Activated CD4-positive, alpha-beta memory T cell treated with anti-CD3 and anti-CD28 coated beads for 36 hours (primary cell): ENCODE data around the gene CAB39L. TPM values are rescaled to one million over a fixed set of nuclear protein-coding genes. Genes with fewer than 3 reads are reported as not detected.

Experiments
- CTCF ChIA-PET: fragments of 350-600 bp; sonication (Branson Sonifier 250); formaldehyde crosslinking; loops from one replicate; lab custom pipeline; 2021; ENCODE audit warnings: antibody characterized with exemption, inconsistent platforms; lab: Charles Lee
- POLR2A ChIA-PET: fragments of 350-600 bp; sonication (Branson Sonifier 250); formaldehyde crosslinking; loops from one replicate; lab custom pipeline; 2021; ENCODE audit warnings: antibody characterized with exemption; lab: Charles Lee
- DNase-seq: peaks from one replicate; pipeline ENCODE4 v3.0.0-alpha.2; 2020
- H3K27ac Mint-ChIP-seq: one replicate; pipeline ENCODE4 v1.8.0; 2021; ENCODE audit warnings: mixed read lengths
- H3K27me3 Mint-ChIP-seq: one replicate; pipeline ENCODE4 v1.8.0; 2021; ENCODE audit warnings: mixed read lengths
- H3K36me3 Mint-ChIP-seq: one replicate; pipeline ENCODE4 v1.8.0; 2021; ENCODE audit warnings: mixed read lengths
- H3K4me1 Mint-ChIP-seq: one replicate; pipeline ENCODE4 v1.8.0; 2021; ENCODE audit warnings: low read depth, mixed read lengths
- H3K4me3 Mint-ChIP-seq: one replicate; pipeline ENCODE4 v1.8.0; 2021; ENCODE audit warnings: mild to moderate bottlenecking, mixed read lengths
- H3K9me3 Mint-ChIP-seq: one replicate; pipeline ENCODE4 v1.8.0; 2021; ENCODE audit warnings: mixed read lengths
- intact Hi-C: fragments of 100-400 bp; cut with micrococcal nuclease; formaldehyde crosslinking; loops from one replicate; pipeline ENCODE4 v1.15.1; 2023
- total RNA-seq, 2 experiments: library from RNA; stranded (reverse); gene quantifications; one replicate each; pipeline ENCODE4 v1.2.3, GENCODE V29; 2021

CAB39L gene
- 1 to 10 TPM; 5.6 to 6.3 TPM for total RNA-seq

GRCh38 chr13:49443704-49444523, at the start of gene CAB39L, which contains the start of gene SETDB2:
CAB39L (minus strand) TSS chr13:49444064; CDS start chr13:49382910, 61,154 bp downstream.
SETDB2 (plus strand) TSS chr13:49444274; CDS start chr13:49451894, 7,620 bp downstream.
- H3K36me3 Mint-ChIP-seq = peaks cover 13% of the 10 kb centered on the region
- CTCF ChIA-PET = interaction anchor here (0.6 to 2.1 kb wide), 7 partner anchors 10 to 1349 kb away, joined by 3 to 8 read pairs (median 3); partner anchors contain the start of genes MED4, PHF11 and RCBTB1
- POLR2A ChIA-PET = interaction anchor here (0.6 to 5.3 kb wide), 10 partner anchors 9 to 1410 kb away, joined by 3 to 72 read pairs (median 4); partner anchors contain the start of genes CDADC1, EBPL, PHF11 and RCBTB1

GRCh38 chr13:49488563-49488962, 44.7 kb upstream of the CAB39L start:
- ChIA-PET CTCF (no interaction called here), POLR2A (no interaction called here)
- DNase-seq = no peak
- Mint-ChIP-seq H3K4me1 (no peaks in the 10 kb centered on the region), H3K27me3 (no peaks in the 10 kb centered on the region), H3K9me3 (no peaks in the 10 kb centered on the region), H3K36me3 (peaks cover 26% of the 10 kb centered on the region), H3K27ac (no peak overlapping the region), H3K4me3 (no peak overlapping the region)
- intact Hi-C loops = no loop called here

More at GRCh38 chr13:49443704-49444523, at the start of gene CAB39L, which contains the start of gene SETDB2:
- peak within 1 kb of the TSS; percentile 94 for H3K27ac Mint-ChIP-seq
- peaks cover 62% of the 10 kb centered on the region for H3K4me1 Mint-ChIP-seq
- peak; percentile 100 for DNase-seq
- intact Hi-C loops = loop anchor here (1.0 to 10.0 kb wide), 12 partner anchors 10 to 1212 kb away; partner anchors contain the start of genes CDADC1, EBPL, ITM2B and KPNA3
- H3K27me3 Mint-ChIP-seq = no peaks in the 10 kb centered on the region
- H3K9me3 Mint-ChIP-seq = no peaks in the 10 kb centered on the region
- peak within 1 kb of the TSS; percentile 85 for H3K4me3 Mint-ChIP-seq

- Mint-ChIP-seq H3K4me1 (no peaks in the 10 kb centered on the region), H3K27me3 (no peaks in the 10 kb centered on the region), H3K27ac (no peak overlapping the region), H3K4me3 (no peak overlapping the region), H3K36me3 (peaks cover 35% of the 10 kb centered on the region), H3K9me3 (no peaks in the 10 kb centered on the region)
- CTCF ChIA-PET = no interaction called here
- intact Hi-C loops = no loop called here
- DNase-seq = no peak
- POLR2A ChIA-PET = interaction anchor here (0.6 kb wide), 1 partner anchor 10 kb away, joined by 6 read pairs; no protein-coding TSS in a partner anchor
These were observed 37.9 kb upstream of the CAB39L start for GRCh38 chr13:49481788-49482187.

- Mint-ChIP-seq H3K9me3 (no peaks in the 10 kb centered on the region), H3K4me1 (peaks cover 6% of the 10 kb centered on the region), H3K36me3 (peaks cover 23% of the 10 kb centered on the region), H3K27ac (no peak overlapping the region), H3K4me3 (no peak overlapping the region), H3K27me3 (no peaks in the 10 kb centered on the region)
- intact Hi-C loops = no loop called here
- ChIA-PET CTCF (no interaction called here), POLR2A (no interaction called here)
- no peak for DNase-seq
These were observed 32.7 kb upstream of the CAB39L start for GRCh38 chr13:49476529-49476928.

- POLR2A ChIA-PET = no interaction called here
- intact Hi-C loops = no loop called here
- CTCF ChIA-PET = no interaction called here
- DNase-seq = no peak
- Mint-ChIP-seq H3K9me3 (no peaks in the 10 kb centered on the region), H3K4me1 (peaks cover 6% of the 10 kb centered on the region), H3K4me3 (no peak overlapping the region), H3K27me3 (no peaks in the 10 kb centered on the region), H3K36me3 (peaks cover 36% of the 10 kb centered on the region), H3K27ac (no peak overlapping the region)
These were observed 28.3 kb upstream of the CAB39L start for GRCh38 chr13:49472186-49472585.

GRCh38 chr13:49466292-49466838, 22.5 kb upstream of the CAB39L start:
- ChIA-PET CTCF (interaction anchor here (0.6 kb wide), 1 partner anchor 76 kb away, joined by 7 read pairs; no protein-coding TSS in a partner anchor), POLR2A (interaction anchor here (0.6 kb wide), 1 partner anchor 108 kb away, joined by 3 read pairs; no protein-coding TSS in a partner anchor)
- Mint-ChIP-seq H3K9me3 (peaks cover 16% of the 10 kb centered on the region), H3K36me3 (peaks cover 59% of the 10 kb centered on the region), H3K27me3 (no peaks in the 10 kb centered on the region), H3K4me1 (no peaks in the 10 kb centered on the region), H3K27ac (no peak overlapping the region), H3K4me3 (no peak overlapping the region)
- no peak for DNase-seq
- intact Hi-C loops = no loop called here

GRCh38 chr13:49464621-49465325, 20.9 kb upstream of the CAB39L start:
- Mint-ChIP-seq H3K27ac (no peak overlapping the region), H3K4me1 (no peaks in the 10 kb centered on the region), H3K27me3 (no peaks in the 10 kb centered on the region), H3K9me3 (peaks cover 16% of the 10 kb centered on the region), H3K4me3 (no peak overlapping the region), H3K36me3 (peaks cover 58% of the 10 kb centered on the region)
- intact Hi-C loops = no loop called here
- POLR2A ChIA-PET = interaction anchor here (0.6 kb wide), 1 partner anchor 93 kb away, joined by 3 read pairs; no protein-coding TSS in a partner anchor
- CTCF ChIA-PET = no interaction called here
- no peak for DNase-seq

GRCh38 chr13:49464085-49464484, 20.2 kb upstream of the CAB39L start:
- Mint-ChIP-seq H3K4me3 (no peak overlapping the region), H3K9me3 (peaks cover 16% of the 10 kb centered on the region), H3K4me1 (no peaks in the 10 kb centered on the region), H3K27me3 (no peaks in the 10 kb centered on the region), H3K36me3 (peaks cover 52% of the 10 kb centered on the region), H3K27ac (no peak overlapping the region)
- ChIA-PET POLR2A (no interaction called here), CTCF (no interaction called here)
- no peak for DNase-seq
- intact Hi-C loops = no loop called here

GRCh38 chr13:49459580-49459979, 15.7 kb upstream of the CAB39L start:
- peaks cover 16% of the 10 kb centered on the region for H3K9me3 Mint-ChIP-seq
- peaks cover 10% of the 10 kb centered on the region for H3K4me1 Mint-ChIP-seq
- ChIA-PET POLR2A (no interaction called here), CTCF (no interaction called here)
- no peak overlapping the region for H3K27ac Mint-ChIP-seq
- H3K27me3 Mint-ChIP-seq = no peaks in the 10 kb centered on the region
- peaks cover 37% of the 10 kb centered on the region for H3K36me3 Mint-ChIP-seq
- no peak overlapping the region for H3K4me3 Mint-ChIP-seq
- DNase-seq = no peak
- intact Hi-C loops = no loop called here

GRCh38 chr13:49457221-49457620, 13.4 kb upstream of the CAB39L start:
- DNase-seq = no peak
- H3K4me1 Mint-ChIP-seq = peaks cover 24% of the 10 kb centered on the region
- ChIA-PET POLR2A (no interaction called here), CTCF (no interaction called here)
- no peak overlapping the region for H3K27ac Mint-ChIP-seq
- H3K4me3 Mint-ChIP-seq = no peak overlapping the region
- H3K9me3 Mint-ChIP-seq = peaks cover 2% of the 10 kb centered on the region
- H3K27me3 Mint-ChIP-seq = no peaks in the 10 kb centered on the region
- intact Hi-C loops = no loop called here
- peaks cover 21% of the 10 kb centered on the region for H3K36me3 Mint-ChIP-seq

GRCh38 chr13:49456156-49456555, 12.3 kb upstream of the CAB39L start:
- CTCF ChIA-PET = no interaction called here
- Mint-ChIP-seq H3K4me3 (no peak overlapping the region), H3K27me3 (no peaks in the 10 kb centered on the region), H3K9me3 (no peaks in the 10 kb centered on the region), H3K27ac (no peak overlapping the region), H3K36me3 (peaks cover 10% of the 10 kb centered on the region), H3K4me1 (peaks cover 24% of the 10 kb centered on the region)
- no peak for DNase-seq
- intact Hi-C loops = no loop called here
- POLR2A ChIA-PET = no interaction called here
